HG02571 (cell line): ENCODE results near the gene RNF150.

Source experiments
- ATAC-seq: cut with Tn5 transposase; IDR thresholded peaks from one replicate; pipeline ENCODE4 v1.9.1; 2021; ENCODE audit warnings: mild to moderate bottlenecking, moderate library complexity; ENCODE audit not compliant: unreplicated experiment

Gene RNF150

GRCh38 chr4:140931911-140932310, 201.4 kb downstream of the RNF150 start:
- ATAC-seq: no peak

- ATAC-seq: no peak
Observed at GRCh38 chr4:140930557-140930956, 202.7 kb downstream of the RNF150 start.

- ATAC-seq: no peak
Observed at GRCh38 chr4:140930011-140930410, 203.3 kb downstream of the RNF150 start.

GRCh38 chr4:140928880-140929279, 204.4 kb downstream of the RNF150 start:
- ATAC-seq: no peak

- ATAC-seq: no peak
Observed at GRCh38 chr4:140926672-140927071, 206.6 kb downstream of the RNF150 start.

GRCh38 chr4:140925417-140925816, 207.9 kb downstream of the RNF150 start:
- ATAC-seq: no peak

GRCh38 chr4:140924761-140925392, 208.4 kb downstream of the RNF150 start:
- ATAC-seq: no peak

- ATAC-seq: no peak
Observed at GRCh38 chr4:140906993-140907962, 226.0 kb downstream of the RNF150 start.

- no peak for ATAC-seq
Observed at GRCh38 chr4:140904904-140905303, 228.4 kb downstream of the RNF150 start.

- no peak for ATAC-seq
Observed at GRCh38 chr4:140903522-140904475, 229.5 kb downstream of the RNF150 start.

GRCh38 chr4:140901736-140902336, 231.4 kb downstream of the RNF150 start:
- no peak for ATAC-seq

- no peak for ATAC-seq
Observed at GRCh38 chr4:140893939-140894338, 239.3 kb downstream of the RNF150 start.

- no peak for ATAC-seq
Observed at GRCh38 chr4:140888054-140888453, 245.2 kb downstream of the RNF150 start.

- ATAC-seq: no peak
Observed at GRCh38 chr4:140887467-140887866, 245.8 kb downstream of the RNF150 start.

- ATAC-seq: peak; percentile 74
Observed at GRCh38 chr4:140884431-140885058, 248.7 kb downstream of the RNF150 start.

- ATAC-seq: no peak
Observed at GRCh38 chr4:140877781-140878180, 255.5 kb downstream of the RNF150 start.

GRCh38 chr4:140876615-140877364, 256.5 kb downstream of the RNF150 start:
- no peak for ATAC-seq

GRCh38 chr4:140875746-140876452, 257.4 kb downstream of the RNF150 start:
- ATAC-seq: no peak

- no peak for ATAC-seq
Observed at GRCh38 chr4:140874056-140874455, 259.2 kb downstream of the RNF150 start.
